ENCODE data around the gene WDR47.

The WDR47 gene

GRCh38 chr1:108955111-108955510 is 86.8 kb downstream of the WDR47 start:
- Histone ChIP-seq H3K36me3 (ENCODE audit: control insufficient read depth in 1 of 2, insufficient read depth in 2 of 2, low read length in 2 of 2) (no peaks in the 10 kb centered on the region), H3K79me1 (ENCODE audit: low read length) (no peaks in the 10 kb centered on the region), H3K18ac (ENCODE audit: low read length) (no peak overlapping the region), H2BK120ac (ENCODE audit: insufficient read depth, low read length, poor library complexity) (no peak overlapping the region), H2AFZ (ENCODE audit: insufficient read depth, low read length, poor library complexity) (no peak overlapping the region), H3K4me1 (ENCODE audit: control insufficient read depth in 1 of 2, insufficient read depth in 2 of 2, low read length in 2 of 2) (no peaks in the 10 kb centered on the region), H3K9me3 (ENCODE audit: insufficient read depth, low read depth, low read length) (no peaks in the 10 kb centered on the region), H2BK12ac (ENCODE audit: low read length) (no peak overlapping the region), H3K9ac (ENCODE audit: low read length) (no peak overlapping the region), H3K4me3 (ENCODE audit: low read depth, low read length) (no peak overlapping the region), H2BK5ac (ENCODE audit: low read depth, low read length, poor library complexity) (no peak overlapping the region), H2AK5ac (ENCODE audit: low read length) (no peak overlapping the region), H3K4me2 (ENCODE audit: low read length) (no peak overlapping the region), H3K27ac (ENCODE audit: low read depth, low read length) (no peak overlapping the region), H3K23ac (ENCODE audit: low read length) (no peak overlapping the region), H4K12ac (ENCODE audit: low read depth, low read length) (no peak overlapping the region), H4K91ac (ENCODE audit: low read depth, low read length) (no peak overlapping the region), H3K14ac (ENCODE audit: low read length) (no peak overlapping the region), H4K8ac (ENCODE audit: low read depth, low read length) (no peak overlapping the region), H3K79me2 (ENCODE audit: control insufficient read depth, insufficient read depth, low read length, poor library complexity) (no peaks in the 10 kb centered on the region), H3K27me3 (ENCODE audit: insufficient read depth, low read length) (no peaks in the 10 kb centered on the region), H3K4ac (ENCODE audit: low read depth, low read length) (peak overlapping the region; percentile 9)
- WGBS (ENCODE audit: extremely low coverage, insufficient coverage, insufficient read length), result no CpG with 5 or more reads among the region's 3 CpGs
- DNase-seq, result no peak

GRCh38 chr1:108953452-108953851 is 88.5 kb downstream of the WDR47 start:
- no peak overlapping the region for H4K12ac ChIP-seq (ENCODE audit: low read depth, low read length)
- H3K9me3 ChIP-seq (ENCODE audit: insufficient read depth, low read depth, low read length), result no peaks in the 10 kb centered on the region
- H3K4me1 ChIP-seq (ENCODE audit: control insufficient read depth in 1 of 2, insufficient read depth in 2 of 2, low read length in 2 of 2), result no peaks in the 10 kb centered on the region
- no peak overlapping the region for H2BK120ac ChIP-seq (ENCODE audit: insufficient read depth, low read length, poor library complexity)
- H2BK12ac ChIP-seq (ENCODE audit: low read length), result no peak overlapping the region
- no peak overlapping the region for H4K91ac ChIP-seq (ENCODE audit: low read depth, low read length)
- no peak overlapping the region for H3K4me2 ChIP-seq (ENCODE audit: low read length)
- H3K4ac ChIP-seq (ENCODE audit: low read depth, low read length), result no peak overlapping the region
- H3K4me3 ChIP-seq (ENCODE audit: low read depth, low read length), result no peak overlapping the region
- H3K9ac ChIP-seq (ENCODE audit: low read length), result no peak overlapping the region
- no peak overlapping the region for H3K18ac ChIP-seq (ENCODE audit: low read length)
- no peak overlapping the region for H3K23ac ChIP-seq (ENCODE audit: low read length)
- H3K79me1 ChIP-seq (ENCODE audit: low read length), result no peaks in the 10 kb centered on the region
- H3K79me2 ChIP-seq (ENCODE audit: control insufficient read depth, insufficient read depth, low read length, poor library complexity), result no peaks in the 10 kb centered on the region
- H2AK5ac ChIP-seq (ENCODE audit: low read length), result no peak overlapping the region
- H3K14ac ChIP-seq (ENCODE audit: low read length), result no peak overlapping the region
- peak in 1 of 2 donors; percentile 32 for DNase-seq
- H2AFZ ChIP-seq (ENCODE audit: insufficient read depth, low read length, poor library complexity), result no peak overlapping the region
- no peaks in the 10 kb centered on the region for H3K27me3 ChIP-seq (ENCODE audit: insufficient read depth, low read length)
- H3K27ac ChIP-seq (ENCODE audit: low read depth, low read length), result no peak overlapping the region
- no peaks in the 10 kb centered on the region for H3K36me3 ChIP-seq (ENCODE audit: control insufficient read depth in 1 of 2, insufficient read depth in 2 of 2, low read length in 2 of 2)
- no peak overlapping the region for H4K8ac ChIP-seq (ENCODE audit: low read depth, low read length)
- WGBS (ENCODE audit: extremely low coverage, insufficient coverage, insufficient read length), result no CpG with 5 or more reads among the region's 6 CpGs
- no peak overlapping the region for H2BK5ac ChIP-seq (ENCODE audit: low read depth, low read length, poor library complexity)

GRCh38 chr1:108951242-108951641 is 90.7 kb downstream of the WDR47 start:
- Histone ChIP-seq H3K4me2 (ENCODE audit: low read length) (no peak overlapping the region), H3K4me3 (ENCODE audit: low read depth, low read length) (no peak overlapping the region), H3K27me3 (ENCODE audit: insufficient read depth, low read length) (no peaks in the 10 kb centered on the region), H2AK5ac (ENCODE audit: low read length) (no peak overlapping the region), H3K36me3 (ENCODE audit: control insufficient read depth in 1 of 2, insufficient read depth in 2 of 2, low read length in 2 of 2) (peaks cover 0 to 4% of the 10 kb centered on the region in 2 experiments), H4K12ac (ENCODE audit: low read depth, low read length) (no peak overlapping the region), H3K79me1 (ENCODE audit: low read length) (no peaks in the 10 kb centered on the region), H3K9ac (ENCODE audit: low read length) (no peak overlapping the region), H3K18ac (ENCODE audit: low read length) (no peak overlapping the region), H3K4me1 (ENCODE audit: control insufficient read depth in 1 of 2, insufficient read depth in 2 of 2, low read length in 2 of 2) (no peaks in the 10 kb centered on the region), H3K14ac (ENCODE audit: low read length) (no peak overlapping the region), H2BK12ac (ENCODE audit: low read length) (no peak overlapping the region), H3K27ac (ENCODE audit: low read depth, low read length) (no peak overlapping the region), H4K8ac (ENCODE audit: low read depth, low read length) (no peak overlapping the region), H2AFZ (ENCODE audit: insufficient read depth, low read length, poor library complexity) (no peak overlapping the region), H2BK5ac (ENCODE audit: low read depth, low read length, poor library complexity) (no peak overlapping the region), H2BK120ac (ENCODE audit: insufficient read depth, low read length, poor library complexity) (no peak overlapping the region), H4K91ac (ENCODE audit: low read depth, low read length) (no peak overlapping the region), H3K9me3 (ENCODE audit: insufficient read depth, low read depth, low read length) (no peaks in the 10 kb centered on the region), H3K79me2 (ENCODE audit: control insufficient read depth, insufficient read depth, low read length, poor library complexity) (no peaks in the 10 kb centered on the region), H3K23ac (ENCODE audit: low read length) (no peak overlapping the region), H3K4ac (ENCODE audit: low read depth, low read length) (no peak overlapping the region)
- no peak for DNase-seq
- WGBS (ENCODE audit: extremely low coverage, insufficient coverage, insufficient read length), result no CpG with 5 or more reads among the region's 3 CpGs

- H3K4me3 ChIP-seq (ENCODE audit: low read depth, low read length), result no peak overlapping the region
- H3K4me1 ChIP-seq (ENCODE audit: control insufficient read depth in 1 of 2, insufficient read depth in 2 of 2, low read length in 2 of 2), result no peaks in the 10 kb centered on the region
- H2BK5ac ChIP-seq (ENCODE audit: low read depth, low read length, poor library complexity), result no peak overlapping the region
- no peak overlapping the region for H3K18ac ChIP-seq (ENCODE audit: low read length)
- no peak overlapping the region for H4K91ac ChIP-seq (ENCODE audit: low read depth, low read length)
- H3K9me3 ChIP-seq (ENCODE audit: insufficient read depth, low read depth, low read length), result no peaks in the 10 kb centered on the region
- no peak overlapping the region for H2AFZ ChIP-seq (ENCODE audit: insufficient read depth, low read length, poor library complexity)
- H2AK5ac ChIP-seq (ENCODE audit: low read length), result no peak overlapping the region
- H3K14ac ChIP-seq (ENCODE audit: low read length), result no peak overlapping the region
- H3K4me2 ChIP-seq (ENCODE audit: low read length), result no peak overlapping the region
- H2BK12ac ChIP-seq (ENCODE audit: low read length), result no peak overlapping the region
- no peaks in the 10 kb centered on the region for H3K79me1 ChIP-seq (ENCODE audit: low read length)
- H4K8ac ChIP-seq (ENCODE audit: low read depth, low read length), result no peak overlapping the region
- no peak for DNase-seq
- H3K27ac ChIP-seq (ENCODE audit: low read depth, low read length), result no peak overlapping the region
- no peak overlapping the region for H4K12ac ChIP-seq (ENCODE audit: low read depth, low read length)
- no peak overlapping the region for H3K9ac ChIP-seq (ENCODE audit: low read length)
- no peak overlapping the region for H3K4ac ChIP-seq (ENCODE audit: low read depth, low read length)
- no peak overlapping the region for H2BK120ac ChIP-seq (ENCODE audit: insufficient read depth, low read length, poor library complexity)
- no peaks in the 10 kb centered on the region for H3K27me3 ChIP-seq (ENCODE audit: insufficient read depth, low read length)
- no peak overlapping the region for H3K23ac ChIP-seq (ENCODE audit: low read length)
- no CpG with 5 or more reads among the region's 4 CpGs for WGBS (ENCODE audit: extremely low coverage, insufficient coverage, insufficient read length)
- peaks cover 2 to 5% of the 10 kb centered on the region in 2 experiments for H3K36me3 ChIP-seq (ENCODE audit: control insufficient read depth in 1 of 2, insufficient read depth in 2 of 2, low read length in 2 of 2)
- H3K79me2 ChIP-seq (ENCODE audit: control insufficient read depth, insufficient read depth, low read length, poor library complexity), result no peaks in the 10 kb centered on the region
Observed at GRCh38 chr1:108949044-108949443, 92.9 kb downstream of the WDR47 start.
